ENCODE results near the gene ZNF35. TPM values are rescaled to one million over a fixed set of nuclear protein-coding genes. Genes with fewer than 3 reads are reported as not detected.

ZNF35 gene
- total and polyA plus RNA-seq, 2 of the 13 experiments (the other 11 are each of a cell fraction or from before 2014, with no cell fraction given), result 0.20 to 0.22 TPM

GRCh38 chr3:44647771-44648170 is 761 bp upstream of the ZNF35 start:
- Histone ChIP-seq H3K27ac (ENCODE audit: extremely low read length, insufficient read depth, low read length) (no peak overlapping the region), H4K20me1 (ENCODE audit: insufficient read depth, low read length) (no peaks in the 10 kb centered on the region), H3K4me2 (ENCODE audit: low read depth, low read length) (no peak overlapping the region), H2AFZ (ENCODE audit: low read length) (no peak overlapping the region), H3K9ac (ENCODE audit: insufficient read depth, low read depth, low read length) (no peak overlapping the region), H3K4me3 (replicated peaks in 1 of 3; ENCODE audit: insufficient read depth in 1 of 3, low read depth in 2 of 3, low read length in 3 of 3) (no peak overlapping the region), H3K27me3 (ENCODE audit: control insufficient read depth in 1 of 2, insufficient read depth in 2 of 2, low read length in 2 of 2) (no peaks in the 10 kb centered on the region), H3K4me1 (ENCODE audit: insufficient read depth, low read length) (no peaks in the 10 kb centered on the region), H3K9me3 (ENCODE audit: low read length) (no peaks in the 10 kb centered on the region; the same call in 1 of the 2 replicates), H3K36me3 (replicated peaks in 1 of 2; ENCODE audit: control insufficient read depth in 1 of 2, insufficient read depth in 2 of 2, low read length in 2 of 2) (peaks cover 2 to 8% of the 10 kb centered on the region in 2 experiments; a peak in 2 of 5 replicates), H3K79me2 (ENCODE audit: insufficient read depth, low read length) (no peaks in the 10 kb centered on the region)
- TF ChIP-seq ZSCAN9 (CRISPR knock-in tag; IDR thresholded peaks at IDR 0.05; ENCODE audit: borderline replicate concordance) (no peak), RAD21 (CRISPR knock-in tag; IDR thresholded peaks at IDR 0.05) (no peak), NFYC (CRISPR knock-in tag; IDR thresholded peaks at IDR 0.05) (no peak), HNRNPK (IDR thresholded peaks at IDR 0.05; ENCODE audit: low read depth, low read length, poor library complexity, severe bottlenecking) (peak; percentile 65), NFKB2 (CRISPR knock-in tag; IDR thresholded peaks at IDR 0.05; ENCODE audit: borderline replicate concordance) (no peak), ZMAT5 (CRISPR knock-in tag; IDR thresholded peaks at IDR 0.05; ENCODE audit: borderline replicate concordance, low read depth) (no peak)
- 40% methylated on average over 1 of the region's 1 CpG for WGBS (ENCODE audit: low lambda C conversion rate)
- no TSS peak for BruUV-seq (replicated peaks)
- no peak for ATAC-seq
- CTCF ChIA-PET (ENCODE audit: low intra/inter-chr PET ratio, low total read pairs), result no interaction called here
- in situ Hi-C loops (cut with HindIII; ENCODE audit: extremely low pct_ligation_motif_present, low pct_unique_long_range_greater_than_20kb), result no loop called here
- POLR2A ChIA-PET, result no interaction called here
- intact Hi-C loops (cut with micrococcal nuclease; ENCODE audit: unreplicated experiment), result no loop called here
- no peak for FAIRE-seq
- no peak for DNase-seq (ENCODE audit: low spot score)

- Histone ChIP-seq H3K9ac (ENCODE audit: insufficient read depth, low read depth, low read length) (no peak overlapping the region), H2AFZ (ENCODE audit: low read length) (no peak overlapping the region), H3K79me2 (ENCODE audit: insufficient read depth, low read length) (no peaks in the 10 kb centered on the region), H3K9me3 (ENCODE audit: low read length) (no peaks in the 10 kb centered on the region), H3K4me1 (ENCODE audit: insufficient read depth, low read length) (no peaks in the 10 kb centered on the region), H3K4me2 (ENCODE audit: low read depth, low read length) (no peak overlapping the region), H3K36me3 (replicated peaks in 1 of 2; ENCODE audit: control insufficient read depth in 1 of 2, insufficient read depth in 2 of 2, low read length in 2 of 2) (no peaks in the 10 kb centered on the region), H3K27me3 (ENCODE audit: control insufficient read depth in 1 of 2, insufficient read depth in 2 of 2, low read length in 2 of 2) (no peaks in the 10 kb centered on the region), H3K4me3 (replicated peaks in 1 of 3; ENCODE audit: insufficient read depth in 1 of 3, low read depth in 2 of 3, low read length in 3 of 3) (no peak overlapping the region), H4K20me1 (ENCODE audit: insufficient read depth, low read length) (no peaks in the 10 kb centered on the region), H3K27ac (ENCODE audit: extremely low read length, insufficient read depth, low read length) (no peak overlapping the region)
- DNase-seq (ENCODE audit: low spot score) (no peak), ATAC-seq (no peak), FAIRE-seq (no peak)
- POLR2A ChIA-PET, result no interaction called here
- intact Hi-C loops (cut with micrococcal nuclease; ENCODE audit: unreplicated experiment), result no loop called here
- 92% methylated on average over 1 of the region's 1 CpG for WGBS (ENCODE audit: low lambda C conversion rate)
- in situ Hi-C loops (cut with HindIII; ENCODE audit: extremely low pct_ligation_motif_present, low pct_unique_long_range_greater_than_20kb), result no loop called here
- CTCF ChIA-PET (ENCODE audit: low intra/inter-chr PET ratio, low total read pairs), result no interaction called here
- BruUV-seq (replicated peaks), result no TSS peak
- TF ChIP-seq U2AF2 (IDR thresholded peaks at IDR 0.05; ENCODE audit: low read depth, low read length) (no peak), KDM5B (CRISPR knock-in tag; IDR thresholded peaks at IDR 0.05; ENCODE audit: borderline replicate concordance) (no peak), ZNF564 (CRISPR knock-in tag; IDR thresholded peaks at IDR 0.05) (no peak), PRDM4 (CRISPR knock-in tag; IDR thresholded peaks at IDR 0.05; ENCODE audit: borderline replicate concordance) (no peak), ZNF678 (CRISPR knock-in tag; IDR thresholded peaks at IDR 0.05) (no peak), TIGD3 (CRISPR knock-in tag; IDR thresholded peaks at IDR 0.05; ENCODE audit: borderline replicate concordance) (no peak), ZFP62 (CRISPR knock-in tag; IDR thresholded peaks at IDR 0.05) (no peak), HOXA5 (CRISPR knock-in tag; IDR thresholded peaks at IDR 0.05) (no peak), JDP2 (CRISPR knock-in tag; IDR thresholded peaks at IDR 0.05; ENCODE audit: borderline replicate concordance) (no peak), ZFP82 (CRISPR knock-in tag; IDR thresholded peaks at IDR 0.05; ENCODE audit: borderline replicate concordance) (no peak), HHEX (CRISPR knock-in tag; IDR thresholded peaks at IDR 0.05) (no peak)
These were observed 1.2 kb downstream of the ZNF35 start for GRCh38 chr3:44649709-44650108.
